SW480 (cell line): Measurements from ENCODE around the gene SMAD3.
"Not testable (repeated sequence)": the region's sequence is repeated elsewhere in the genome, so short reads cannot be mapped to it uniquely, and the experiment has no call there.

Source experiments
- DNase-seq: peaks from one replicate; pipeline ENCODE4 v3.0.0-alpha.2; 2016; ENCODE audit warnings: low spot score

SMAD3 gene

GRCh38 chr15:67063689-67064606 is 1.5 kb upstream of the SMAD3 start:
- DNase-seq, result peak; percentile 88

- DNase-seq, result no peak
These were observed 533 bp upstream of the SMAD3 start for GRCh38 chr15:67064607-67065530.

GRCh38 chr15:67066041-67066958 is 898 bp downstream of the SMAD3 start:
- DNase-seq, result no peak

GRCh38 chr15:67066959-67067853 is 1.8 kb downstream of the SMAD3 start:
- no peak for DNase-seq

GRCh38 chr15:67067930-67068551 is 2.6 kb downstream of the SMAD3 start:
- DNase-seq, result no peak

GRCh38 chr15:67068710-67069400 is 3.5 kb downstream of the SMAD3 start:
- no peak for DNase-seq

GRCh38 chr15:67070150-67070549 is 4.7 kb downstream of the SMAD3 start:
- no peak for DNase-seq

GRCh38 chr15:67070892-67071664 is 5.7 kb downstream of the SMAD3 start:
- DNase-seq, result no peak

GRCh38 chr15:67072442-67072841 is 7.0 kb downstream of the SMAD3 start:
- DNase-seq, result no peak

- DNase-seq, result no peak
These were observed 7.6 kb downstream of the SMAD3 start for GRCh38 chr15:67072958-67073357.

GRCh38 chr15:67074886-67075229 is 9.5 kb downstream of the SMAD3 start:
- DNase-seq, result no peak

- DNase-seq, result not testable (repeated sequence)
These were observed 10.2 kb downstream of the SMAD3 start for GRCh38 chr15:67075555-67076135.

- no peak for DNase-seq
These were observed 10.9 kb downstream of the SMAD3 start for GRCh38 chr15:67076147-67076843.

- no peak for DNase-seq
These were observed 12.3 kb downstream of the SMAD3 start for GRCh38 chr15:67077641-67078215.

GRCh38 chr15:67079361-67079760 is 14.0 kb downstream of the SMAD3 start:
- DNase-seq, result no peak

- peak; percentile 88 for DNase-seq
These were observed 14.9 kb downstream of the SMAD3 start for GRCh38 chr15:67080118-67080899.
